WI38 (cell line): ENCODE measurements around the gene ESPL1.

ENCODE experiments used
- H3K4me3 ChIP-seq: 2 replicates; pipeline ENCODE4 v1.5.1; 2011; ENCODE audit warnings: low read depth, mild to moderate bottlenecking, control low read depth, low read length
- TF ChIP-seq, protein P1 (sequence below): IDR thresholded peaks from 2 replicates; pipeline ENCODE4 v1.5.1; 2012; ENCODE audit warnings: low read depth, mild to moderate bottlenecking, control low read depth, low read length

ESPL1 gene

DNA sequence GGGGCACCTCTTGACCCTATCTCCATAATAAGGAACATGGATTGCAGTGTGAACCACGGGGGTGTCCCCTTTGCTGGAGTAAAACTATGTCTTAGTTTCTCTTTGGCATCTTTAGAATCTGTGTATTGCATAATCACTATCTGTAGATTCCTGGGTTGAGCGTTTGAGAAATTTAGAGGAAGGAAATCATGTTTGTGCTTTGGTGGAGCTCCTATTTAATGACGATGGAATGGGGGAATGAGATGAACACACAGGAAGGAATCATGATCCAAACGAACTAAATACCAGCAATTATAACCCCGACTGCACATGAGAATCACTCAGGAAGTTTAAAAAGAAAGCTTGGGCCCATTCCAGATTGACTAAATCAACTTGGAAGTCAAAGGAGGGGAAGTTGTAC is 30.1 kb downstream of the ESPL1 start:
- TF ChIP-seq, protein P1, sequence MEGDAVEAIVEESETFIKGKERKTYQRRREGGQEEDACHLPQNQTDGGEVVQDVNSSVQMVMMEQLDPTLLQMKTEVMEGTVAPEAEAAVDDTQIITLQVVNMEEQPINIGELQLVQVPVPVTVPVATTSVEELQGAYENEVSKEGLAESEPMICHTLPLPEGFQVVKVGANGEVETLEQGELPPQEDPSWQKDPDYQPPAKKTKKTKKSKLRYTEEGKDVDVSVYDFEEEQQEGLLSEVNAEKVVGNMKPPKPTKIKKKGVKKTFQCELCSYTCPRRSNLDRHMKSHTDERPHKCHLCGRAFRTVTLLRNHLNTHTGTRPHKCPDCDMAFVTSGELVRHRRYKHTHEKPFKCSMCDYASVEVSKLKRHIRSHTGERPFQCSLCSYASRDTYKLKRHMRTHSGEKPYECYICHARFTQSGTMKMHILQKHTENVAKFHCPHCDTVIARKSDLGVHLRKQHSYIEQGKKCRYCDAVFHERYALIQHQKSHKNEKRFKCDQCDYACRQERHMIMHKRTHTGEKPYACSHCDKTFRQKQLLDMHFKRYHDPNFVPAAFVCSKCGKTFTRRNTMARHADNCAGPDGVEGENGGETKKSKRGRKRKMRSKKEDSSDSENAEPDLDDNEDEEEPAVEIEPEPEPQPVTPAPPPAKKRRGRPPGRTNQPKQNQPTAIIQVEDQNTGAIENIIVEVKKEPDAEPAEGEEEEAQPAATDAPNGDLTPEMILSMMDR: no peak
- H3K4me3 ChIP-seq: peak overlapping the region; percentile 39; the same call in 1 of the 2 replicates

DNA sequence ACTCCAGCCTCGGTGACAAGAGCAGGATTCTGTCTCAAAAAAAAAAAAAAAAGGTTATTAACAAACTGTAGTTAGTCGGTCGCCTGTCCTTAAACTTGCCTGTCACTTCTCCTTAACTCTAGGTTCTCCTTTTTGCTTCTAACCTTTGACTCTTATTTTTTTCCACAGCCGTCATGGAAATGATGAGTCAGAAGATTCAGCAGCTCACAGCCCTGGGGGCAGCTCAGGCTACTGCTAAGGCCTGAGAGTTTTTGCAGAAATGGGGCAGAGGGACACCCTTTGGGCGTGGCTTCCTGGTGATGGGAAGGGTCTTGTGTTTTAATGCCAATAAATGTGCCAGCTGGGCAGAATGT is 31.0 kb downstream of the ESPL1 start:
- peak overlapping the region; percentile 82 for H3K4me3 ChIP-seq
- TF ChIP-seq, protein P1: no peak

DNA sequence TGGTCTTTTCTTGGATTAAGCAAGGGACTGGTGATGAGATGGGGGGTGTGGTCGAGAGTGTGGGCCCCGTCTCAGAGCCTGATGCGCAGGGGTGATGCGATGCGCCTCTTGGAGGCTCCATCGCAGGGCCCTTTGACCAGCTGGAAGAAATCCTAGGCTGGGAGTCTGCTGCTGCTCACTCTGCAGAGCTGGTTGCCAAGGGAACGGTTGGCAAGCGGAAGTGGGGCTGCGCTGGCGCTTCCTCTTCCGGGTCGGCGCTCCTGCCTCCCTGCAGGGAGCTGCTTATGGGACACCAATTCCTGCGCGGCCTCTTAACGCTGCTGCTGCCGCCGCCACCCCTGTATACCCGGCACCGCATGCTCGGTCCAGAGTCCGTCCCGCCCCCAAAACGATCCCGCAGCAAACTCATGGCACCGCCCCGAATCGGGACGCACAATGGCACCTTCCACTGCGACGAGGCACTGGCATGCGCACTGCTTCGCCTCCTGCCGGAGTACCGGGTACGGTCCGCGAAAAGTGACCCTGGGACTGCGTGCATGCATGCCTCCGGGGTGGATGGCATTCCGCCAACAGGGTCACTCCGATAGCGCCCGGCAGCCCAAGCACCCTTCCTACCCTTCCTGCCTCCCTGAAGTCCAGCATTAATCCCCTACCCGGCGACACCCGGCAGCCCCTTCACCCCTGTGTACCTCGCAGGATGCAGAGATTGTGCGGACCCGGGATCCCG is 31.5 kb downstream of the ESPL1 start, which contains the start of gene MYG1:
Gene MYG1, plus strand, starts transcription at position 242 of the 727 bp plus-strand sequence. Its CDS starts 43 bp downstream, at position 285.
- H3K4me3 ChIP-seq: peak within 1 kb of the TSS; percentile 82
- TF ChIP-seq, protein P1: no peak

DNA sequence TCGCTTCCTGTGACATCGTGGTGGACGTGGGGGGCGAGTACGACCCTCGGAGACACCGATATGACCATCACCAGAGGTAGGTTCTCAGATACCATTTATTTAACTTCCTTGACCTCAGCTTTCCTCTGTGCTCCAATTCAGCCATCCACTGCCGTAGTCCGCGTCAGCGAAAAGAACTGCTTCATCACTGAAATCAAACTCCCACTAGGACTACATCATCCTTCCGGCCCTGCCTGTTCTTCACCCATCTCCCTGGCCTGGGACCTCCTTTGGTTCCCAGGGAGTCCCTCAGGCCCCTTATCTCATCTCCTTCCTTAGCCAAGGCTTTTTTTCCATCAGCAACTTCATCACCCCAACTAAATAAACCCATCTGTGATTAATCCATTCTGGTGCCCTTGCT is 32.1 kb downstream of the ESPL1 start:
- H3K4me3 ChIP-seq: peak overlapping the region; percentile 82
- TF ChIP-seq, protein P1: no peak

DNA sequence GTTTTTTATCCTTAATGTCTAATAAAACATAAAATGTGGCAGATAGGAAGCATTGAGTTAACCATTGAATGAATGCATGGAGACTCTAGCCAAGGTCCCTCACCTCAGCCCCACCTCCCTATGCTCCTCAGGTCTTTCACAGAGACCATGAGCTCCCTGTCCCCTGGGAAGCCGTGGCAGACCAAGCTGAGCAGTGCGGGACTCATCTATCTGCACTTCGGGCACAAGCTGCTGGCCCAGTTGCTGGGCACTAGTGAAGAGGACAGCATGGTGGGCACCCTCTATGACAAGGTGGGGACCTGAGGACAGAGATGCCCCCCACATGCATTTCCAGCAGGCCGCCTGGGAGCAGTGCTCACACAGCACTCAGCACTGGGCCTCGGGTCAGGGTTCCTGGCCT is 34.8 kb downstream of the ESPL1 start:
- TF ChIP-seq, protein P1: no peak
- H3K4me3 ChIP-seq: no peak overlapping the region

DNA sequence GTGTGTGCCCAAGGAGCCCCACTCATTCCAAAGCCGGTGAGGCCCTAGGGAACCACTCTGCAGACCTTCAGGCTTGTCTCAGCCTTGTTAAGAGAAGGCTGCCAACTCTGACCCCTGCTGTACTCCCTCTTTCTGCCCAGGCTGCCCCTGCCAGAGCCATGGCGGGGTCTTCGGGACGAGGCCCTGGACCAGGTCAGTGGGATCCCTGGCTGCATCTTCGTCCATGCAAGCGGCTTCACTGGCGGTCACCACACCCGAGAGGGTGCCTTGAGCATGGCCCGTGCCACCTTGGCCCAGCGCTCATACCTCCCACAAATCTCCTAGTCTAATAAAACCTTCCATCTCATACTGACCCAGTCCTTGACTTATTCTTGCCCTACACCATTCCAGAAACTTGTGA is 38.7 kb downstream of the ESPL1 start:
- TF ChIP-seq, protein P1: no peak

DNA sequence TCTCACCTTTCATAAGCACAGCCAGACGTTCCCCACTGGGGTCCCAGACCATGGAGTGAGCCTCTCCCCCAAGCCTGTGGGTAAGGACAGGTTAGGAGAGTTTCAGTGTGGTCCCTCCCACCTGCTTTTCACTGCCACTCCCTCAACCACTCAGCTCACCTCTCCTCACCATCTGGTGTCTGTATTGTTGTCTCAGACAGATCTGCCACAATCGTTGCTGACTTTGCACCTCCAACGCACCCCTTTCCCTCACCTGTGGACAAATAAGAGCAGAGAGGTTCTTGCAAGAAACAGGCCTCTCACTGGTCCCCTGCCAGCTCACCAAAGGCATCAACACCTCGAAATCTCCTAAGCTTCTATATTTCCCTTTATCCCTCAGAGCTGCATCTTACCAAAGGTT is 40.2 kb downstream of the ESPL1 start:
- TF ChIP-seq, protein P1: no peak
- no peak overlapping the region for H3K4me3 ChIP-seq

More for the DNA sequence above, 38.7 kb downstream of the ESPL1 start:
- H3K4me3 ChIP-seq: no peak overlapping the region
